NCI-H2081 treated with DMSO at 0.1 percent for 48 hours (cell line): ENCODE results near the gene SMYD4.
"Not testable (repeated sequence)": the region's sequence is repeated elsewhere in the genome, so short reads cannot be mapped to it uniquely, and the experiment has no call there.

Experiments
- DNase-seq: peaks from one replicate; lab custom pipeline; 2025; lab: John Stamatoyannopoulos, UW

Gene SMYD4

GRCh38 chr17:1753767-1754429, 75.8 kb downstream of the SMYD4 start:
- DNase-seq: no peak

DNA sequence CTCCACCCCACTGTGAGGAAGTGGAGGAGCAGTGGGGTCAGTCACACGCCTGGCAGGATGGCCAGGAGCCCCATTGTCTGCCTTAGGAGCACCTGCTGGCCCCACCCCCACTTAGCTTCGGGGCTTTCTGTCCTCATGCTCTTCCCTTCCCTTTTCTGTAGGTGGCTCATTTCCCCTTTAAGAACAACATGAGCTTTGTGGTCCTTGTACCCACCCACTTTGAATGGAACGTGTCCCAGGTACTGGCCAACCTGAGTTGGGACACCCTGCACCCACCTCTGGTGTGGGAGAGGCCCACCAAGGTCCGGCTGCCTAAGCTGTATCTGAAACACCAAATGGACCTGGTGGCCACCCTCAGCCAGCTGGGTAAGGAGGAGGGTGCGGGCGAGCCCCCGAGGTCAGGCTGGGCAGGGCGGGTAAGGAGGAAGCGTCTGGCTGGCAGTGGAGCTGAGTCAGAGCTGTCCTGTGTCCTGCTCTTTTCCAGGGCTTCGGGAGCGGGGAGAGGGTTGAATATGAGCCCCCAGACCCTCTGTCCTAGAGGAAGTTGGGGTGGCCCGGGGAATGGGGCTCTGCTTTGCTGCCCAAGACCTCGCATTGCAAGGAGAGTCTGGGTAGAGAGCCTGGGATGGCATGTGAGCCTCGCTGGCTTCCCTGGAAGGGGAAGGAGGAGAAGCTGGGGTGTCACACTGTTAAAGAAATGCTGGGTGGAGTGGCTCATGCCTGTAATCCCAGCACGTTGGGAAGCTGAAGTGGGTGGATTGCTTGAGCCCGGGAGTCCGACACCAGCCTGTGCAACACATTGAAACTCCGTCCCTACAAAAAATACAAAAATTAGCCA, 77.1 kb downstream of the SMYD4 start:
- DNase-seq: no peak

GRCh38 chr17:1750628-1751027, 79.1 kb downstream of the SMYD4 start:
- DNase-seq: no peak

- DNase-seq: no peak
Observed at GRCh38 chr17:1746975-1747543, 82.6 kb downstream of the SMYD4 start.

DNA sequence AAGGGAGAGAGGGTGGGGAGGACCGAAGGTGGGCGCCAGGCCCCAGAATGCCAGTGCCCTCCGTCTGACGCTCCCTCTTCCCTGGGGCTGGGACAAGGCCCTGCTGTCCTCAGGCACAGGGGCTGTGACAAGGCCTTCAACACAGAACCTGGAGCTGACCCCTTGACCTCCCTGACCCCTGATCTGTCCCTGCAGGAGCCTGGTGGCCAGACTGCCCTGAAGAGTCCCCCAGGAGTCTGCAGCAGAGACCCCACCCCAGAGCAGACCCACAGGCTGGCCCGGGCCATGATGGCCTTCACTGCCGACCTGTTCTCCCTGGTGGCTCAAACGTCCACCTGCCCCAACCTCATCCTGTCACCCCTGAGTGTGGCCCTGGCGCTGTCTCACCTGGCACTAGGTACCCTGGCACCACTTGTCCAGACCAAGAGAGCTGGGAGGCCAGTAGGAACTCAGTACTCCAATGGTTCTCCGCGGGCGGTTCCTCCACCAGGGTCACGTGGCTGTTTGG, 84.1 kb downstream of the SMYD4 start:
- DNase-seq: no peak

GRCh38 chr17:1744551-1745512, 84.9 kb downstream of the SMYD4 start:
- DNase-seq: no peak

GRCh38 chr17:1743088-1743439, 86.6 kb downstream of the SMYD4 start:
- no peak for DNase-seq

GRCh38 chr17:1742371-1743087, 87.2 kb downstream of the SMYD4 start, which contains the start of gene SERPINF2:
Gene SERPINF2, plus strand, starts transcription at chr17:1742871. Its CDS starts 2,125 bp downstream, at chr17:1744996.
- DNase-seq: no peak

- not testable (repeated sequence) for DNase-seq
Observed at GRCh38 chr17:1741899-1742298, 87.8 kb downstream of the SMYD4 start.

DNA sequence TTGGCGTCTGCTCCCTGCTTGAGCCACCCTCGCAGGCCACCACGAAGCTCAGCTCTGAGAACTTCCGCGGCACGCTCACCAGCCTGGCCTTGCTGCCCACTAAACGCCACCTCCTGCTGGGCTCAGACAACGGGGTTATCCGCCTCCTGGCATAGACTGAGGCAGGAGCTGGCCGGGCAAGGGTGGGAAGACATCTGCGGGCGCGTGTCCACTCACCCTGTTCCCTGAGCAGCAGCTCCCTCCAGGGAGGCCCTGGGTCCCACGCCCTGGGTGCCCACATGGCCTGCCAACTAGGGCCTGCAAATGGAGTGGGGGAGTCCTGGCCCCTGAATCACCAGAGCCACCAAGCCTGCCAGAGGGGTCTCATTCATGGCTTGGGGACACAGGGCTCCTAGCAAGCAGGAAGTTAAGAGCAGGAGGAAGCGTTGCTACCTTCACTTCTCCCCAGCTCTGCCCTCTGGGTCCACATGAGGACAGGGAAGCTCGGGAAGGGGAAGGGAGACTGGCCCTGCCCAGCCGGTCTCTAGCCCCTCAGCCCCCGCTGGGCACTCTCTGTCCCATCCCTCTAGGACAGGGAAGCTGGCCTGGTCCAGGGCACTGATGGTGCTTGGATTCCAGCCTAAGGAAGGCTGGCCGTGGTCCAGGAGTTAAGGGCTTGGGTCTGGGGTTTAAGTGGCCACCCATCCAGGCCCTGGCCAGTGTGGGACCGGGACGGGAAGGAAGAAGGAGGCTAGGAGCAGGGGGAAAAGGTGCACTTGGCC, 92.0 kb downstream of the SMYD4 start:
- no peak for DNase-seq

DNA sequence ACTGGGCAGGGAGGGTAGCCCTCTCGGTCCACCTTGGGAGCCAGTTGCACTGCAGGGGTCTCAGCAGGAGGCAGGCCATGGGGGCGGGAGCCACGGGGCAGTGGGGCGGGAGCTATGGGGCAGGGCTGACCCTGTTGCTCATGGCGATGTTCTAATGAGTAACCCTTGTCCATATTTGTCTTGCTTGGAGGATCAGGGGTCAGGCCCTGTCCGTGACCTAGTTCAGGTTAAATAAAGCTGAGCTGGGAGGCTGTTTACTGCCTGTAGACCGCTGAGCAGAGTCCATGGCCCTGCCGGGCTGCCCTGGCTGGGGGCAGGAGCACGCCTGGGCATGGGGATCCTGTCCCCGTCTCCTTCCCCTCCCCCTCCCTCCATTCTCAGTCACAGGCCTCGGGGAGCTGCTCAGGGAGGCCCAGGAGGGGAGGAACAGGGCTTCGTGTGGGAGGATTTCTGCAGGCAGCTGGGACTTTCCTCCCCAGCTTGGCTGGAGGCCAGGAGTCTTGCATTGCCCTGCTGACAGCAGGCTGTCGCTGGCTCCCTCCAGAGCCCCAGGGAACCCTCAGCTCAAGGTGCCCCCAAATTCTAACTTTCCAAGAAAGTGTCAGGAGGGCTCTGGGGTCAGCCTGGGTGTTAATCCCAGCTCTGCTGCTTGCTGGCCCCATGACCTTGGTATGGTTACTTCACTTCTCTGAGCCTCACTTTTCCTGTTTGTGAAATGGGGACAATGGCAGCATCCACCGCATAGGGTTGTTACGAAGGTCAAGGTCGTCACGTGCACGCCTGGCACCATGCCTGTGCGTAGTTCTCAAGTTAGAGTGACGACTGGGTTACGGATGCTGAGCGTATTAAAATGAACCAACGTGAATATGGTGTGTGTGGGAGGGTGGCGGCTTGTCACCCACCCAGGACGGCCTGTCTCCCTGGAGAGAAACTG, 93.1 kb downstream of the SMYD4 start:
- DNase-seq: no peak

- DNase-seq: no peak
Observed at GRCh38 chr17:1735834-1736347, 93.8 kb downstream of the SMYD4 start.

- no peak for DNase-seq
Observed at GRCh38 chr17:1735418-1735817, 94.3 kb downstream of the SMYD4 start.

GRCh38 chr17:1733759-1734158, 95.9 kb downstream of the SMYD4 start:
- DNase-seq: no peak

DNA sequence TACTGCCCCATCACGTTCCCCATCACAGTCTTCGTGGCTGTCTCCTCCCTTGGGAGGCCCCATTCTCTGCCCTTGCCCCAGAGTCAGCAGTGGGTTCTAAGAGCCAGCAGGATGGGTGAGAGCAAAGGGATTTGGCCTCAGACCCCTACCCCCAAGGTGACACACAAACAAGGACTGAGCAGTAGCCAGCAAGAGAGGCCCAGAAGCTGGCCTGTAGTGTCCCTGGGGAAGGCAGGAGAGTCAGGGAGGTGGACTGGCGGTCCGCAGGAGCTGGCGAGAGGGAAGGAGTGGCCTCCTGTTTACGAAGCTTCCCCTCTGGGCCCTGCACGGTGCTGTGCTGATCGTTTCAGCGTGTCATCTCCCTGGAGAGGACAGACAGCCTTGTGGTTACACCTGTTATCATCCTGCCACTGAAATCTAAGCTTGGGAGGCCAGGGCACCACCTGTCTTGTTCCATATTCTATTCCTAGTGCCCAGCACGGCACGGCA, 96.8 kb downstream of the SMYD4 start:
- no peak for DNase-seq

- DNase-seq: no peak
Observed at GRCh38 chr17:1732241-1732832, 97.4 kb downstream of the SMYD4 start.

DNA sequence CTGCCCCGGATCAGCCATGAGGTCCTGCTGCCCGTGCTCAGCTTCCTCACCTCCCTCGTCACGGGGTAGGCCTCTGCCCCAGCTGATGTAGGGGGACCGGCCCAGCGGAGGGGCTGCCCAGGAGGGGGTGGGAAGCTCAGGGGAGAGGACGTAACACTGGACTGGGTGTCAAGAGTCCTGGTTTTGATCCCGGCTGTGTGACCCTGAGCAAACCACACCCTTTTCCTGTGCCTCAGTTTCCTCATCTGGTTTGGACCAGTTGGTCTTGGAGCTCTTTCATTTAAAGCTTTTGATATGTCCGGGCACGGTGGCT, 98.6 kb downstream of the SMYD4 start:
- DNase-seq: no peak

DNA sequence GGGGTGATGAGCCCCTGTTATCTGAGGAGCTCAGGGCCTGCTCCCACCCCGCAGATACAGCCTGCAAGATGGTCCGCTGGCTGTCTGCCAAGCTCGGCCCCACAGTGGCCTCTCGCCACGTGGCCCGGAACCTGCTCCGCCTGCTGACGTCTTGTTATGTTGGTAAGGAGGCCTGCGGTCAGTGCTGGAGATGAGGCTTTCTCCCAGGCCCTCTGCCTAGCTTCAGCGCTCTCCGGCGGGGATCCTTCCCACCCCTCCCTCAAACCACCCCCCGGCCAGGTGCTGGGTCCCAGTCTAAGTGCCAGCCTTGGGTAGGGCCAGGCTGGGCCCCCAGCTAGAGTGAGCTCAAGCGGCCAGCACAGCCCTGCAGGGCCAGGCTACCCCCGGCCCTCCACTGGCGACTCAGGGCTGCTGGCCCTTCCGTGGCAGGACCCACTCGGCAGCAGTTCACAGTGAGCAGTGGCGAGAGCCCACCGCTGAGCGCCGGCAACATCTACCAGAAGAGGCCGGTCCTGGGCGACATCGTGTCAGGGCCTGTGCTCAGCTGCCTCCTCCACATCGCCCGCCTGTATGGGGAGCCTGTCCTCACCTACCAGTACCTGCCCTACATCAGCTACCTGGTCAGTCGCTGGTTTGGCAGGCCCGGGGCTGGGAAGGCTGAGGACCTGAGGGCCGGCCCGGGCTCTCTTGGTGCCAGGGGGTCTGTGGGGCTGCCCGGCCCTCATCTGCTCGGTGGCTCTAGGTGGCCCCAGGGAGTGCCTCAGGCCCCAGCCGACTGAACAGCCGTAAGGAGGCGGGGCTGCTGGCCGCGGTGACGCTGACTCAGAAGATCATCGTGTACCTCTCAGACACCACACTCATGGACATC, 99.1 kb downstream of the SMYD4 start:
- no peak for DNase-seq
